Measurements from ENCODE around the gene CYP39A1.

DNA sequence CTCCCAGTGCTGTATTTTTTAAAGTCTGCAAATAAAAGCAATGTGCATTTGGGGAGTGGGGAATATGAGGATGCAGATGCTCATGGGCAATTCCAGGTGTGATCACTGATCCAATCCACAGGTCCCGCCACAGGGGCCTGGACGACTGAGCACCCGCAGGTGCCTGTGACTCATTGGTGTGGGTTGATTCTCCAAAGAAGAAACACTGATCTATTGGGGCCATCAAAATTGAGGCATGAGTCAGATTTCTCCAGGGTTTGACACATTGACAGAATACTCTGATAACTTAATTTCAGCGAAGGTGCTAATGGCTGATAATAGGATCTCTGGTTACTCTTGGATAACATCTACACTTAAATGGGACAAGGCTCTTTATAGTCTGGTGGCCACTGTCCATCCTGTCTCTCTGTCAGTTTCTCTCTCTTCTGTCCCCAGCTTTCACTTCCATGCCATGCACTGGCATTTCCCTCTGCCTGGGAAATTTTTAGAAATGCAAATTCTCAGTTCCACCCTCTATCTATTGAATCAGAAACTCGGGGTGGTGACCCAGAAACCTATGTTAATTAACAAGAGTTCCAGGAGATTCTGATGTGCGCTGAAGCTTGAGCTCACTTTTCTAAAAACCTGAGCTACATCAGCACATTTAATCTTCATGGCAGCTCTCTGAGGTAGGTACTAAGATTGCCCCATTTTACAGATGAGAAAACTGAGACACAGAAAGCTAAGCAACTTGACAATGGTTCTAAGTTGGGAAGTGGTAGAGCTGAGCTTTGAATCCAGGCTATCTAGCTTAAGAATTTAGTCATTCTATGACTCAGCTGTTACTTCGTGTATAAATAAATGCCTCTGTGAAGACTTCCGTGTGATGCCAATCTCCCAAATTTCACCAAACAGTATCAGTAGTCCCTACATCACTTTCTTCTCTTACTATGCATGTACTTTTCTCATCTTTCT is 151.2 kb downstream of the CYP39A1 start:
- TF ChIP-seq CTCF (IDR thresholded peaks at IDR 0.05) (no peak), POLR2A (IDR thresholded peaks at IDR 0.05) (no peak)

Data from prostate gland (tissue), 2 donors.